T-helper 1 cell (primary cell): ENCODE measurements around the gene STK11IP.

ENCODE experiments used
- DNase-seq, 5 donors: peaks; one replicate each; pipeline ENCODE4 v3.0.0-alpha.2; 2012 to 2020
- total RNA-seq, 4 donors: gene quantifications; one replicate each; lab custom pipeline; 2026; lab: John Stamatoyannopoulos, UW

Gene STK11IP
- total RNA-seq: 27.1 to 36.2 (median 35.6) reads per million in 4 donors

GRCh38 chr2:219597552-219598307 lies at the start of gene STK11IP:
STK11IP (plus strand) TSS chr2:219597857; CDS start chr2:219598120, 263 bp downstream.
- peak; percentile 78 to 93 (median 87) for DNase-seq

GRCh38 chr2:219548990-219549389 lies 48.7 kb upstream of the STK11IP start:
- DNase-seq: no peak

DNA sequence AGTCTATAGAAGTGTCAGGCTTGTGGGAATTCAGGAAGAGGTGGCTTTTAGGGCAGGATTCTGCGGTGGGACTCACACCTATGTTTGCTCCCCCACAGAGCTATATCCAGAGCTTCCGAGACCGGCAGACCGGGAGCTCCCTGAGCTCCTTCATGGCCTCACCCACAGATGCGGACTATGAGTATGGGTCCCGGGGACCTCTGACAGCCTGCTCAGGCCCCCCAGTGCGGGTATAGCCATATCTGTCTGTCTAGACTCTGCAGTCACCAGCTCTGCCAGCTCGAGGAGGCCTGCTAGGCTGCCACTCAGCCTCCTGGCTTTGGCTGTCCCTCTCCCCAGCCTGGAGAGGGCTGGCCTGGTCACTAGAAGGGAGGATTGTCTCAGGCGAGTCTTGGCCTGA lies 48.0 kb upstream of the STK11IP start:
- no peak for DNase-seq

DNA sequence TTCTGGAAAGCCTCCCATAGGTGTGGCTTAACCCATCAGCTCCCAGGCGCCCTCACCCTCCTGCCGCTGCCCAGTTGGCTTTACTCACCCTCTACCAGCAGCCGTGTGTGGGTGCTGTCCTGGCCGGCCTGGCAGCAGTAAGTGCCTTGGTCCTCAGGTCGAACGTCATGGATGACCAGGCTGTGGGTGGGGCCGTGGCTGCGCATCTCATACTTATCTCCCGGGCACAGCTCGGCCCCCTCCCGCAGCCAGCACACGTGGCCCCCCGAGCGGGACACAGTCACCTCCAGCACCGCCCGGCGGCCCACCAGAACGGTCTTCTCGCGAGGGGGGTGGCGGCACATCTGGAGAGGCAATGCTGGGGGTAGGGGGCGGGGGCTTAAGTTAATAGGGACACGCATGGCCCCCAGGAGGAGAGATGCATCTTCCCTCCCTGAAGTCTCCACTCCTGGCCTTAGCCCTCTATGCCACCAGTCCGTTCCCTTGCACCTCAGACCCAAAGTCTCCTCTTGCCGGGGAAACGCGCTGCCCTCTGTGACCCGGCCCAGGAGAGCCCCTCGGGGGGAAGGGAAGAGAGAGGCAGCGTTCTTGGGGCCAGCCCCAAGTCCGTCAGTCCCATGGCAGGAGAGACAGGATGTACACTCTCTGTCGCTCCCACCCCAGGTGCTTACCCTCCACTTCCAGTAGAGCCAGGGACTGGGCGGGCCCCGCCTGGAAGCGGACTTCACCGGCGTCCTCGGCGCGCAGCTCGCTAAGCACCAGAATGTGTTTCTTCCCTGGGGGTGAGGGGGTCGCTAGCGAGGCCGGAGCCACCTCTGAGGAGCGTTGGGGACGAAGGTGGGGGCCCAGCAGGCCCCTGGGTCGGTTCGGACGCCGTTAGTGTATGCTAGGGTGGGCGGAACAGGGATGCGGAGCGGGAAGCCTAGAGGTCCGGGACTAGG lies 45.9 kb upstream of the STK11IP start:
- DNase-seq: no peak

- peak; percentile 54 to 74 (median 73) for DNase-seq
Observed at GRCh38 chr2:219552382-219553167, 45.1 kb upstream of the STK11IP start.

DNA sequence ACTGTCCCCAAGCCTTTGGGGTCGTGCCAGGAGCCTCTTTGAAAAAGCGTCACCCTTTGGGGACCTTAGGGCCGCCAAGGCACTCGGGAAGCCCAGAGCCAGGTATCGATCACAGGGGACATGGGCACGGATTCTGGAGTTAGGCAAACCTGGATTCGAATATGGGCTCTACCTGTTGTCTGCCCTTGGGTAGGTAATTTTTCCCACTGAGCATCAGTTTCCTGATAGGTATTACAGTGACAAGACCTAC lies 44.6 kb upstream of the STK11IP start:
- DNase-seq: no peak

DNA sequence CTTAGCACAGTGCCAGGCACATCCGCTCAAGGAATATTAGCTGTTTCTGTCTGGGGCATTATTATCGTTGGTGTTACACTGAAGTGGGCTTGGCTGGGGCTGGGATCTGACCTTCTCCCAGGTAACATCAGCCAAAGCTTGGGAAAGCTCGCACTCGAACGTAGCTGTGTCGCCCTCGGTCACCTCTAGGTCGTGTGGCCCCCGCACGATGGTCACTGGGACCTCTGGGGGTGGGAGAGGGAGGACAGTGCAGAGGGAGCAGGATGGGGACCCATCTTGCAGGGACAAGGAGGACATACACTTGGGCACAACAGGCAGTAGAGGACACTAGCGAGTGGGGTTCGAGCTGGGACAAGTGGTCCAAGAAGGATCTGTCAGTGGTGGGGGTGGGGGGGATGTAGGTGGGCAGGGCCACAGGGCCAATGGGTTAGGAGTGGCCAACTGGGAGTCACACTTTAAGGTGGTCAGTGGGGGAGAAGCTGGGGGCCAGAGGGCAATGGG lies 44.1 kb upstream of the STK11IP start:
- no peak for DNase-seq

GRCh38 chr2:219554350-219554749 lies 43.3 kb upstream of the STK11IP start:
- no peak for DNase-seq

DNA sequence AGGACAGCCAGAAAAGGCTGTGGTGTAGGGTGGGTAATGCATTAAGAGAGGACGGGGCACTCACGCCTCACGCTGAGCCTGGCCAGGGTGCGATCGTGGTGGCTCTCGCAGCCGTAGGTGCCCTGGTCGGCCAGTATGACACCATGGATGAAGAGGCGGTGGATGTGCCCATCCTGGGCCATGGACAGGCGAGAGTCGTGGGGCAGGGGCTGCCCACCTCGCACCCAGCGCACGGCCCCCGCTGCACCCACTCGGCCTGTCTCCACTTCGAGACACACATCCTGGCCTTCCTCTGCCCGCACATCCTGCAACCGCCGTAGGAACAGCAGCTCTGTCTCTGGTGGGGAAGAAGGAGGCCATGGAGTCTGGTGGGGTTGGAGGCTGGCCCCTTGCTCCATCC lies 41.7 kb upstream of the STK11IP start:
- DNase-seq: no peak

DNA sequence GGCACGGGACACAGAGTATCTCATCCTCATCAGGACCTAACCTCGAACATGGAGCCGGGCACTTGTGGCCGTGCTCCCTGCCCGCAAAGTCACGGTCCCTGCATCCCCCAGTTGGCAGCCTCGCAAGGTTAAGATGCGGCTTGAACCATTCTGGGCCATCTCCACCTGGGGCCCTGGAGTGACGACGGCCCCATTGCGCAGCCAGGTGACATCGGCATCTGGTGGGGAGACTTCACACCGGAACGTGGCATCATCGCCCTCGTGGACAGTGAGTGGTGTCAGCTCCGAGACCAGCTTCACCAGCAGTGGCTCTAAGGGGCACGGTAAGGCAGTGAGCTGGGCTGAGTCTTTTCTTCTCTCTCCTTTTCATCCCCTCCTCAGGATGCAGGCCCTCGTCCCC lies 41.2 kb upstream of the STK11IP start:
- DNase-seq: no peak

DNA sequence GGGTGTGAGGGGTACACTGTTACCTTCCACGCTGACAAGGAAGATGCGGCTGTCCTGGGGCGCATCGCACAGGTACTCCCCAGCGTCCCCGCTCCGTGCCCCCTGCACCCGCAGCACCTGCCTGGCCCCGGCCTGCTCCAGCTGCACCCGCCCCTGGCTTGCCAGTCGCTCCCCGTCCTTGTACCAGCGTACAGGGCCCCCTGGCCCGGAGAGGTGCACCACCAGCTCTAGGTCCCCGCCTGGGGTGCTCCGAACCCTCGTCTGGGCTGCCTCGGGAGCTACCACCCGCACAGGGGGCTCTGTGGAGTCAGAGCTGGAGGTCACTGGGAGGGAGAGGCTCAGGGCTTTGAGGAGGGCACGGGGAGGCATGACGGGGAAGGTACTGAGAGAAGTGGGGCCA lies 40.3 kb upstream of the STK11IP start:
- DNase-seq: no peak

GRCh38 chr2:219557791-219558785 lies 39.6 kb upstream of the STK11IP start:
- DNase-seq: no peak

GRCh38 chr2:219559156-219559915 lies 38.3 kb upstream of the STK11IP start:
- DNase-seq: no peak

DNA sequence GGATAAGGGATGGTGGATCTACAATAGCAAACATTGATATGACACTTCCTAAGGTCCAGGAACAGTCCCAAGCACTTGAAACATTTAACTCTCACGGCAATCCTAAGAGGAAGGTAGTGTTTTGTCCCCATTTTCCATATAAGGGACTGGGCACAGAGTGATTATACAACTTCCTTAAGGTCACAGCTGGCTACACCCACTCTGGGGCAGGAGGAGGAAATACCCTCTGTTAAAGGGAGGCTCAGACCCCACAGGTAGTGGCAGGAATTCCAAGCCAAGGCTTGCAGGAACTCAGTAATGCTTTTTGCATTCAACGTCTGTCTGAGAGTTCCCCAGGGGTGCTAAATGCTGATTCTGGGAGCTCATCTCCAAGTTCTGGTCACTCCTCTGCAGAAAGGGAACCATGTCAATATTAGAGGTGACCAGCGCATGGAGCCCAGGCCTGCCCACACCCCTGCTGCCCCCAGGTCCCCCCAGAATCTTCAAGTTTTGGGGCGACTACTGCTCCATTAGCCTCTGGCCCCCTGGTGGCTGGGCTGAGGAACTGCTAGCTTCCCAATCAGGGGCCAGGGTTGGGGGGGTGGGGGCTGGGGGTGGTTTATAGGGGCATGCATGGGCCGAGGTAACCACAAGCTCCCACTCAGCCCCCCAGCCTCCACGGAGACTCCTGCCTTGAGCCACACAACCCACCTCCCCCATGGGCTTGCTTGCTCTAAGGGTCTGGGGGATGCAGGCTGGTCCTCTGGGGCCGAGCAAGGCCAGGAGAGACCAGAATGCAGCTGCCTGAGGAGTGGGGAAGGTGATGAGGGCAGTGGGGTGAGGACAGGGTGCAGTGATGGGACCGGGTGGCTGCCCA lies 37.4 kb upstream of the STK11IP start:
- no peak for DNase-seq

DNA sequence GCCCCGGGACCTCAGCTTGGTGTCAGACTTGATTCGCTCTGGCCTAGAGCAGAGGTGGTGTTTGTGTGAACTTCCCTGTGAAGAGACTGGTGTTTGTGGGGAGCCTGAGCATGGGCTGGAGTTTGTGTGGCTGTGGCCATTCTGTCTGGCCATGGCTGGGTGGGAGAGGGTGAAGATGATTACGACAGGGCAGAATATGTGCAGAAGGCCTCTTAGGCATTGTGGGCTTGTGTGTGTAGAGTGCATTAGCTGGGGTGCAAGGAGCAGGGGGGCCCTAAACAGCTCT lies 36.8 kb upstream of the STK11IP start:
- no peak for DNase-seq

- DNase-seq: no peak
Observed at GRCh38 chr2:219561179-219562048, 36.2 kb upstream of the STK11IP start.

DNA sequence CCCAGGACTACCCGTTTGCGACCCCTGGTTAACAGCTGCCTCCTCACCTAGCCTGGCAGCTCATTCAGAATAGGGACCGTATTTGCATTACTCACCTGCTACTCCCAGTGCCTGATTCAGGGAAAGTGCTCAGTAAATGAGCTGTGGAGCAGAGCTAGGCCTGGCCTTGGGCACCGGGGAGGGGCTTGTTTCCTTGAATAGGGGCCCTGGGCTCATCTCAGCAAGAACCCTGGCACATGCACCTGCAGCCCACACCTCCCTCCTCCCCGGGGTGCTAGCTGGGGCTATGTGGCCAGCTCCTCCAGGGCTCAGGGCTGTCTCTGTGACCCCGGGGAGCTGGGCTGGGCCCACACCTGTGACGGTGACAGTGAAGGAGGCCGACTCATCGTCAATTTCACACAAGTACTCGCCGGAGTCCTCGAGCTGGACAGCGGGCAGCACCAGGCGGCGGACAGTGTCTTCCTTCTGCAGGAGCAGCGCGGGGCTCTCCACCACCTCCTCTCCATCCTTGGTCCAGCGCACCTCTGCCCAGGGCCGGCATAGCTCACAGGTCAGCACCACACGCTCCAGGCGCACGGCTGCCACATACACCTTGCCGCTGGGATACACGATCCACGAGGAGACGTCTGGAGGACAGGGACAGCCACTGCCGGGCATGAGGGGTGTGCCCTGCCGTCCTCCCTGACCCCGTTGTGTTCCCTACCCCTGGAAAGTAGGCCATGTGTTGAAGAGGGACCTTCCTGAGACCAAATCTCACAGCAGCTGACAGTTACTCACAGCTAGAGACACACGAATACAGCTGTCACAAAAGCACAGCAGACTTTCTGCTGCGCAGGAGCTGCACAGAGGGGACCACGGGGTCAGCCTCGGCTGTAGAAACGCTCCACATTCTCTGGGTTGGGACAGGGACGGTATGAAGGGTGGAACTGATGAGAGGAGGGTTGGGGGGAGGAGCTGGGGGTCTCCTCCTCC lies 35.3 kb upstream of the STK11IP start:
- no peak for DNase-seq
